Lower leg skin (tissue), 3 donors: ENCODE measurements around the gene ARHGDIA.

Experiments
- CTCF ChIP-seq, 3 donors: fragments of 450-650 bp; IDR thresholded peaks; one replicate each; pipeline ENCODE4 v1.5.1; 2016; ENCODE audit warnings: antibody characterized with exemption in 3 of 3, mild to moderate bottlenecking in 3 of 3, moderate library complexity in 2 of 3
- POLR2A ChIP-seq, 2 donors: fragments of 450-650 bp; IDR thresholded peaks; one replicate each; pipeline ENCODE4 v1.6.1; 2016 to 2017; ENCODE audit warnings: antibody characterized with exemption in 2 of 2, mild to moderate bottlenecking in 1 of 2, moderate library complexity in 1 of 2

GRCh38 chr17:81903896-81904599 is 32.9 kb upstream of the ARHGDIA start:
- TF ChIP-seq POLR2A (IDR thresholded peaks at IDR 0.05) = no peak
- TF ChIP-seq CTCF (IDR thresholded peaks at IDR 0.05) = no peak
